Measurements from ENCODE around the gene PJA2. TPM values are rescaled to one million over a fixed set of nuclear protein-coding genes. Genes with fewer than 3 reads are reported as not detected.

Gene PJA2
- total and polyA plus RNA-seq, 2 of the 8 experiments (the other 6 are each of a cell fraction or from before 2014, with no cell fraction given) = 15.3 to 47.7 TPM

GRCh38 chr5:109452661-109453060 is 42.9 kb upstream of the PJA2 start:
- ChIA-PET POLR2A (ENCODE audit: partially characterized antibody) (no interaction called here), CTCF (ENCODE audit: partially characterized antibody) (no interaction called here)
- no peak overlapping the region for H2BK15ac ChIP-seq (ENCODE audit: low read length)
- H3K36me3 ChIP-seq (ENCODE audit: control insufficient read depth in 2 of 4, insufficient read depth in 4 of 4, low read length in 3 of 4) = no peaks in the 10 kb centered on the region
- no peaks in the 10 kb centered on the region for H3K23me2 ChIP-seq (ENCODE audit: low read depth, low read length)
- no peak overlapping the region for H2AK5ac ChIP-seq (ENCODE audit: low read depth, low read length)
- no peak overlapping the region for H4K5ac ChIP-seq (ENCODE audit: insufficient read length, low read depth, low read length)
- no peak overlapping the region for H2AFZ ChIP-seq (ENCODE audit: low read length)
- no peak overlapping the region for H3K18ac ChIP-seq (ENCODE audit: extremely low read depth, low read length)
- H2BK20ac ChIP-seq (ENCODE audit: low read length) = no peak overlapping the region
- peak overlapping the region; percentile 53 for H3K4ac ChIP-seq (replicated peaks; ENCODE audit: insufficient read length, low read depth, low read length)
- no peak overlapping the region for H3K4me2 ChIP-seq (ENCODE audit: insufficient read depth in 1 of 2, low read depth in 2 of 2, low read length in 2 of 2)
- H3K9ac ChIP-seq (replicated peaks in 1 of 4; ENCODE audit: extremely low read depth in 1 of 4, low read depth in 3 of 4, low read length in 3 of 4) = no peak overlapping the region
- no peak overlapping the region for H2BK120ac ChIP-seq (replicated peaks; ENCODE audit: low read depth, low read length)
- no peak overlapping the region for H4K91ac ChIP-seq (replicated peaks; ENCODE audit: insufficient read length, low read length)
- H3K4me1 ChIP-seq (replicated peaks in 1 of 4; ENCODE audit: control insufficient read depth in 3 of 4, insufficient read depth in 4 of 4, low read length in 3 of 4) = 0 out of 7 replicates have a peak, but pooled peaks cover 0 to 3% (median 0%) of the 10 kb centered on the region in 4 experiments
- no peaks in the 10 kb centered on the region for H3K79me2 ChIP-seq (ENCODE audit: control insufficient read depth in 1 of 2, insufficient read depth in 2 of 2, low read length in 2 of 2)
- no peak overlapping the region for H2BK5ac ChIP-seq (ENCODE audit: low read depth, low read length)
- no peak for DNase-seq (ENCODE audit: low read depth in 1 of 2, low spot score in 2 of 2)
- no peak overlapping the region for H4K8ac ChIP-seq (ENCODE audit: extremely low read depth, insufficient read depth, low read length)
- H3K79me1 ChIP-seq (ENCODE audit: low read depth, low read length) = no peaks in the 10 kb centered on the region
- peaks cover 6 to 11% of the 10 kb centered on the region in 2 experiments; a peak in 2 of 4 replicates for H3K9me3 ChIP-seq (ENCODE audit: insufficient read depth in 2 of 2, low read depth in 1 of 2, low read length in 1 of 2)
- H3K27me3 ChIP-seq (replicated peaks in 1 of 4; ENCODE audit: control insufficient read depth in 3 of 4, extremely low read depth in 1 of 4, insufficient read depth in 3 of 4, low read length in 3 of 4) = no peaks in the 10 kb centered on the region
- no peaks in the 10 kb centered on the region for H4K20me1 ChIP-seq (replicated peaks in 1 of 2; ENCODE audit: control insufficient read depth in 1 of 2, insufficient read depth in 2 of 2, low read length in 2 of 2)
- no peak overlapping the region for H3K14ac ChIP-seq (ENCODE audit: insufficient read length)
- no peak overlapping the region for H3K23ac ChIP-seq (ENCODE audit: insufficient read length)
- 83% methylated on average over 1 of the region's 1 CpG; no CpG with 5 or more reads in 1 of the 2 experiments for WGBS, 2 experiments (ENCODE audit: extremely low coverage in 1 of 2, insufficient coverage in 1 of 2, insufficient read length in 1 of 2, insufficient replicate concordance in 2 of 2, low coverage in 1 of 2, low lambda C conversion rate in 2 of 2, missing lambda C conversion rate in 1 of 2)
- no peak overlapping the region for H3K56ac ChIP-seq (replicated peaks; ENCODE audit: insufficient read length, low read depth, low read length)
- H3K27ac ChIP-seq (ENCODE audit: low read depth, low read length) = no peak overlapping the region
- FAIRE-seq = no peak
- H2BK12ac ChIP-seq (ENCODE audit: low read depth, low read length) = no peak overlapping the region
- no peak overlapping the region for H3K4me3 ChIP-seq (ENCODE audit: extremely low read depth in 1 of 4, insufficient read depth in 2 of 4, low read depth in 3 of 4, low read length in 4 of 4)
- TF ChIP-seq TEAD4 (IDR thresholded peaks at IDR 0.05; ENCODE audit: low read depth, low read length) (no peak), EP300 (IDR thresholded peaks at IDR 0.05; ENCODE audit: borderline replicate concordance in 1 of 2, low read depth in 2 of 2, low read length in 2 of 2) (no peak), CBX8 (IDR thresholded peaks at IDR 0.05; ENCODE audit: borderline replicate concordance, low read depth, low read length) (no peak), SIN3A (conservative IDR thresholded peaks at IDR 0.05 in 1 of 2, IDR thresholded peaks at IDR 0.05 in 1 of 2; ENCODE audit: low read depth in 1 of 2, low read length in 2 of 2) (no peak), TBP (IDR thresholded peaks at IDR 0.05; ENCODE audit: low read depth, low read length) (no peak), GABPA (IDR thresholded peaks at IDR 0.05; ENCODE audit: borderline replicate concordance, insufficient read depth, low read length) (no peak), CTBP2 (IDR thresholded peaks at IDR 0.05; ENCODE audit: borderline replicate concordance, insufficient read depth, insufficient read length, low read length) (no peak), CTCF (IDR thresholded peaks at IDR 0.05; ENCODE audit: control extremely low read depth in 1 of 3, insufficient read depth in 1 of 3, low read depth in 1 of 3, low read length in 3 of 3) (no peak), GTF2F1 (IDR thresholded peaks at IDR 0.05; ENCODE audit: borderline replicate concordance, low read depth, low read length) (no peak), RNF2 (IDR thresholded peaks at IDR 0.05; ENCODE audit: borderline replicate concordance, low read depth, low read length, missing control alignments, poor library complexity, severe bottlenecking) (no peak)

All from H1 (cell line).